Fibroblast of skin of right quadriceps (primary cell): ENCODE results near the gene CXCL14.

ENCODE experiments used
- DNase-seq: peaks from one replicate; pipeline ENCODE4 v3.0.0-alpha.2; 2013

CXCL14 gene

DNA sequence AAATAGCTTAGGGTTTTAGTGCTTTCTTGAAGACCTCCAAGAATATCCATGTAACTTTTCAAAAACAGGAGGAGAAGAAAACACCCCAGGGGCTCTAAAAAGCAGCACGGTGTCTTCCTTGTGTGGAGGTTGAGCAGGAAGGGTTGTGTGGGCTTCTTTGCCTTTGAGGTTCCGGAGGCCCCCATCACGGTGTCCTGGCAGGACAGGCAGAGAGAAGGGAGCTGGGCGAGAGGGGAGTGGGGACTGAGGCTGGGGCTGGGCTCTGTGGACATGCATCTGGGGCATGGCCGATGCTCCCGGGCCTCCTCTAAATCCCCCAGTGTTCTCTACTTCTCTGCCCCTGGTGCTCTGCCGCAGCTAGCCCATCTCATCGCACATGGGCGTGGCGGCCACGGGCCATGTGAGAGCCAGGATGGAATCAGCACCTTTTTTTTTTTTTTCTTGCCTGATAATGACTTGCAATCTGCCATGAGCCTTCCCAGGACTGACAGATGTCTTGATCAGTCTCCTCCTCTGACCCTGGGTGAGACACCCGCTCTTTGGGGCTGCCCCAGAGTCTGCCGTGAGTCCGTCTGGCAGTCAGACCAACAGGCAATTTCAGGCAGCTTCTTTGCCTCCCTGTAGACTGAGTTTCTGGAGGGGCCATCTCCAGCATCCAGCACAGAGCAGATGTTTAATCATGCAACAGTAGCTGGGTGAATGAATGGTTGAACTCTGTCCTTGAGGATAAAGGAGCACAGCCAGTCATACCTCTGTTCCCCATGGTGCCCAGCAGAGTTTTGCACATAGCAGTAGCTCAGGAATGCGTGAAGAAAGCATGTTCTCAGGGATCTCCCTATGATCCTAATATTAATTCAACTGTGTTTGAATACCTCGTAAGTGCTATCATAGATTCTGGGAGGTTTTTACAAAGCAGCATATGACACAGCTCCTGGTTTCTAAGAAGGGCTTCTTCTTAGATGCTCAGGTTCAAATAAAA is 12.1 kb downstream of the CXCL14 start:
- no peak for DNase-seq

- DNase-seq: peak; percentile 45
Measured at GRCh38 chr5:135565725-135566421, 12.9 kb downstream of the CXCL14 start.

DNA sequence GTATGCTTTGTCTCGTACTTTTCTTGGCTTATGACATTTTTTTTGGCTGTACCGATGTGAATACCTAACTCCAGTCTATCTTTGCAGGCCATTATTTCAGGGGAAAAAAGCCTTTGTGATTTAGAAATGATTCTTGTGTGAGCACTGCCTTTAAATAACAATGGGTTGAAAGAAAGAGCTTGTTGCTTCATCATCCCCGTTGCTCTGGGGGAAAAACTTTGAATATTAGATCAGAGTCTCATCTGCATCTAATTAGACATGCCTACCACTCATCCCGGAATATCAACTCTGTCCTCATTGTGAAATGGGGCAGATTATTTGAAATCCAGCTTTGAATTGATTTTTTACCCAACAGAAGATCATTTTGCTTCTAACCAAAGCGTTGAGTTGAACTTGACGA is 13.5 kb downstream of the CXCL14 start:
- DNase-seq: peak; percentile 51

- DNase-seq: no peak
Measured at GRCh38 chr5:135564331-135564730, 14.5 kb downstream of the CXCL14 start.

GRCh38 chr5:135561266-135561665 is 17.5 kb downstream of the CXCL14 start:
- no peak for DNase-seq

DNA sequence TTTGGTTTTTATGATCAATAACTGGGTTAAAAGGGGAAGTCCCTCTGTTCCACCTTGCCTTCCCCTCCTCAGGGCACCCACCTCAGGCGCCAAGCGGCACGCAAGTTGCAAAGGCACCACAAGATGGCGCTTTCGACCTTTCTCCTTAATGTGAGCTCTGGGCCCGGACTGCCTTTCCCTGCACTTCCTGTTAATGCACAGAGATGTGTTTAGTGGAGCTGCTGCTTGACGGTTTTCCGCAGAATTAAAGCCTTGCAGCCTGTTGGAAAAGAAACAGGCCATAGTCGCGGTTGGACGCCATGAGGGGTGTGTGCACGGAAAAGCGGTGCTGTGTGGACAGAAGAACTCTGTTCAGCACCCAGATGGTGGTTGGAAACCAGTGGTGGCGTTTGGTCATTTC is 17.9 kb downstream of the CXCL14 start:
- peak; percentile 76 for DNase-seq

DNA sequence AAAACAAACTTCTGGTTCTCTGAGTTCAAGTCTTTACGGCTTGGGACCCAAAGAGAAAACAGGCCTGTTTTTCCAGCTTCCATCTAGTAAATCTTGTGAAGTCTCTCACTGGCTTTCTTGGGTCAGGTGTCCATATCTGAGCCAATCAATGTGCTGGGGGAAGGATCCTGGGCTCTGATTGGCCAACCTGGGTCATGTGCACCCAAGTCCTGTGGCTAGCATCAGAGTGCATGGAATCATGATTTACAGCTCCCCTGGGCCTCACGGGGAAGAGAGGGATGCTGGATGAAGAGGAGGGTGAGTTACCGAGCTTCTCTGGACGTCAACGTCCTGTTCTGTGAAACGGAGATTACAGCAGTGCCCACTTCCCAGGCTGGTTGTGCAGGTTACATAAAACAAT is 19.4 kb downstream of the CXCL14 start:
- no peak for DNase-seq

- DNase-seq: no peak
Measured at GRCh38 chr5:135557076-135557838, 21.5 kb downstream of the CXCL14 start.

GRCh38 chr5:135556620-135557019 is 22.2 kb downstream of the CXCL14 start:
- DNase-seq: no peak

DNA sequence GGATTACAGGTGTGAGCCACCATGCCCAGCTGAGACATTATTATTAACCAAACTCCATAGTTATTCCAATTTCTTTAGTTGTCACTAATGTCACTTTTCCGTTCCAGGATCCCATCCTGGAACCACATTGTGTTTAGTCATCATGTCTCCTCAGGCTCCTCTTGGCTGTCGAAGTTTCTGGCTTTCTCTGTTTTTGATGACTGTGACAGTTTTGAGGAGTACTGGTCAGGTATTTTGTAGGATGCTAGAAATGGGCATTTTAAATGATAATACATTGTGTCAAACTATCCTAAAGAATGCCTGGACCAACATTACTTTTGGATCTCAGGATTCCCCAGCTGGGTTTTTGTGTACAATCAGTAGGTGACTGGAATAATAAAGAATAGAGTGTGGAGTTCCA is 23.3 kb downstream of the CXCL14 start:
- DNase-seq: no peak

DNA sequence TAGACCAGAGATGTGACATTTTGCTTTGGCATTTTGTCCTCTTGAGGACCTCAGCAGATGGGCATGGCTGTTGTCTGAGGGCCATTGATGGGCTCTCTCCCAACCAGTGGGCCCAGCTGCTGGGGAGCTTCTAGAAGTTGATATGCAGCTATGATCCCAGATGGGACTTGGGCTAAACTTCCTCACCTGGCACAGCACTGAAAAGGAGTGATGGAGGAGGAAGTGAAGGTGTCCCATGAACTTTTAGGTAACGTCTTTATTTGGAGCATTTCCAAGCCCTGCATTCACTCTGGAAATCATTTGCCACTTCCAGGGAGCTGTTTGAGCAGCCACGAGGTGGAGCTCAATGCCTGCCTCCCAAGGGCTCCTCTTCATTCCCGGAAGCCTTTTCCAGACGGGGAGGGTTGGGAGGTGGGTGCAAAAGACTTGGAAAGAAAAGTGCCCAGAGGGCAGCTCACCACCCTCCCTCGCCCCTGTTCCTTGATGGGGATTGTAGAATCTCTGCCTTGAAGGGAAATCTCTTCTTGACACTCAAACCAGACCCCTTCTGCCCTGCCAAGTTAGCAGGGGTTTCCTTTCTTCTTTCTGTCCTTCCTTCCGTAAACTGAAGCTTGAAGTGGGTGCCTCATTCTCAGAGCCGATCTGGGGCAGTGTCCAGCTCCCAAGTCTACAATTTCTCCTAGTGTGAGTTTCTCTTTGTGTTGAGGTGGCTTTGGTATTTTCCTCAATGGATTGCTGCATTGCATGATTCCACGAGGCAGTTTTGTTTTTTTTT is 24.9 kb downstream of the CXCL14 start:
- peak; percentile 27 for DNase-seq

- DNase-seq: peak; percentile 62
Measured at GRCh38 chr5:135551593-135552447, 27.0 kb downstream of the CXCL14 start.

GRCh38 chr5:135549413-135549812 is 29.4 kb downstream of the CXCL14 start:
- DNase-seq: no peak

- DNase-seq: no peak
Measured at GRCh38 chr5:135547590-135548254, 31.1 kb downstream of the CXCL14 start.

DNA sequence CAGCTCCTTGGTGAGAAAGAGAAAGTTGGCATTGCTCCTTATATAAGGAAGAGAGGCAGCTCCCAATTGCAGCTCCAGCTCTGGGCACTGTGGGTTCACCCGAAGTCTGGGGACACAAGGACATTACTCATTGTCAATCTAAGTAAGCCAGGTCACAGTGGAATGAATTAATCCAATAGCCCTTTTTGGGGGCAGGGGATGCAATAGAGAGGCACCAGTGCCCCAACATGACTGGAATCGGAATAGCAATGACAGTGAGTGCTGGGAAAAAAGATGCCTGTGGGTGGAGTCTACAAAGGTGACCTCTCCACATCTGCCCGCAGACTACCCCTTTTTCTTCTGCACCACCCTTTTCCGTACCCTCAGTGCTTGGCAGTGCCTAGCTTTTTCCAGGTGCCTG is 31.9 kb downstream of the CXCL14 start:
- DNase-seq: no peak

DNA sequence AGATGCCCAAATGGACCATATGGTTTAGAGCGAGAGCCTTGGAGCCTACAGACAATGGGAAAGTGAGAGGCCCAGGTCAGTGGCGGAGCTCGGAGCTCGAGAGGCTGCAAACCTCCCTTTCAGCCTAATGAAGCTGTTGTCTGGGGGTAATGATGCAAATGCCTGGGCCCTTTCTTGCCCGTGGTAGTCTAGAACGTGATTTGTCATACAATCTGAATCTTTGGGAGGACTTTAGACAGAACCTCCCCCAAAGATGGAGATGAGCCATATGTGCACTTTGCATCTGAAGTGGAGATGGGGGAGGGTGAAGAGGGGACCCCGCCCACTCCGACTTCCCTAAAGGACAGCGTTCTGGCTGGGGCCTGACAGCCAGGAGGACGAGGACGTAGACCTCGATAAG is 32.7 kb downstream of the CXCL14 start:
- no peak for DNase-seq

GRCh38 chr5:135545099-135545498 is 33.7 kb downstream of the CXCL14 start:
- no peak for DNase-seq

DNA sequence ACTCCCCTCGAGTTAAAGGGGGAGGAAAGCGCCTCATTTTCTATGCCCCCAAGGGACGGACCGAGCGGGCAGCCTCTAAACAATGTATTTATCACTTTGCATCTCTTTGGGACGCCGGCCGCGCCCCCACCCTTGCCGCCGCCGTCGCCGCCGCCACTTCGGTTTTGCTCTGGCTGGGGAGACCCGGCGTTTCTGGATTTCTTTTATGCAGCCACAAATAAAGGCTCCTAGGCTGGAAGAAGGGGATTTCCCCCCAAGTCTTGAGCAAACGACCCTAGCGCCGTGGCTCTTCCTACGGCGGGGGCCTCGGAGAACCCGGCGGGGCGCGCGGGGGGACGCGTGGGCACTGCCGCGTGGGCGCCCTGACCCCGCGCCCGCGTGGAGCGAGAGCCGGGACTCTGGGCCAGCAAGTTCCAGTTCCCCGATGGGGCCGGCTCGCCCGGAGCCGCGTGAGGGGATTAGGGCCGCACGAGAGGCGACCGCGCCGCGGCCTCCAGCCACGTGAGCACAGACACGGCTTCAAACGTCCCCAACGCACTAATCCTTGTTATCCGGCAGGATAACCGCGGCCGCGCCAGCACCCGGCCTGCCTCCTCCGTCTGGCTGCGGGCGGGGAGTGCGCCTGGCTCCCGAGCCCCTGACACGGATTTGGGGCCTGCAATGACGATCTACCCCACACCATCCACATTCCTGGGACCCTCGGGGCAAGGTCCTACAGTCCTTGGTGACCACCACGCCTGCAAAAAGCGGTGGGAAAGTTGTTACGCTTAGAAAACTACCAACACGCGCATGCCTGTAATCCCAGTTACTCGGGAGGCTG is 35.1 kb downstream of the CXCL14 start:
- DNase-seq: no peak

- DNase-seq: no peak
Measured at GRCh38 chr5:135543001-135543484, 35.7 kb downstream of the CXCL14 start.
